ENCODE results near the gene KDM4B.
"Not testable (repeated sequence)": the region's sequence is repeated elsewhere in the genome, so short reads cannot be mapped to it uniquely, and the experiment has no call there.

KDM4B gene

DNA sequence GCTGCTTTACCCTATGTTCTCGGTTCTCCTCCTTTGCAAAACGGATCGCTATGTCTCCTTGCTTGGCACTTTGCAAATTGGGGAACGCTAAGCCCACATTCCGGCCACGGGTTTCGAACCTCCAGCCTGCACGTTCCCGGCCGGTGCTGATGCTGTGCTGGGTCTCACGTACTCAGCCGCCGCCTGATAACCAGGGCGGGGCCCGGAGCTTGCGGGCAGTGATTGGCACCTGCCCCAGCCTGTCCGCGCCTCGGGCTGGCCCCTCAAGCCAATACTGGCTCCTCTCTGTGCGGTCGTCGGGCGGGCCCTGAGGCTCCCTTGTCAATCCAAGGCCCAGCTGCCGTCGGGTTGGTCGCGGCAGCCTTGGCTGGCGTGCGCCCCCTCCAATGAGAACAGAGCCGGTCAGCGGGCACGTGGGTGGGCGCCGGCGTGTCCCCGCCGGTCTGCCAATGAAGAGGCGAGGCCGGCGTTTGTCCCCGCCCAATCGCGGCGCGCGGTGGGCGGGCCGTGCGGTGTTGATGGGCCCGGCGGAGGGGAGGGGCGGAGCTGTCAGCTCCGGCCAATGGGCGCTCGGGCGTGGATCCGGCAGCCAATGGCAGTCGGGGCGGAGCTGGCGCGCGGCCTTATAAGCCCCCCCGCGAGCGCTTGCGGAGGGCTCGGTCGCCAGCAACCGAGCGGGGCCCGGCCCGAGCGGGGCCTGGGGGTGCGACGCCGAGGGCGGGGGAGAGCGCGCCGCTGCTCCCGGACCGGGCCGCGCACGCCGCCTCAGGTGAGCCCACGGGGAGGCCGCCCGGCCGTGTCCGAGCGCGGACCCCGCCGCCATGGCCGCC is at the start of gene KDM4B:
Gene KDM4B, plus strand, starts transcription at position 652 of the 830 bp plus-strand sequence. CDS start 63,778 bp downstream, outside the sequence.
- peak; percentile 97 for ATAC-seq
- DNase-seq = peak; percentile 99

DNA sequence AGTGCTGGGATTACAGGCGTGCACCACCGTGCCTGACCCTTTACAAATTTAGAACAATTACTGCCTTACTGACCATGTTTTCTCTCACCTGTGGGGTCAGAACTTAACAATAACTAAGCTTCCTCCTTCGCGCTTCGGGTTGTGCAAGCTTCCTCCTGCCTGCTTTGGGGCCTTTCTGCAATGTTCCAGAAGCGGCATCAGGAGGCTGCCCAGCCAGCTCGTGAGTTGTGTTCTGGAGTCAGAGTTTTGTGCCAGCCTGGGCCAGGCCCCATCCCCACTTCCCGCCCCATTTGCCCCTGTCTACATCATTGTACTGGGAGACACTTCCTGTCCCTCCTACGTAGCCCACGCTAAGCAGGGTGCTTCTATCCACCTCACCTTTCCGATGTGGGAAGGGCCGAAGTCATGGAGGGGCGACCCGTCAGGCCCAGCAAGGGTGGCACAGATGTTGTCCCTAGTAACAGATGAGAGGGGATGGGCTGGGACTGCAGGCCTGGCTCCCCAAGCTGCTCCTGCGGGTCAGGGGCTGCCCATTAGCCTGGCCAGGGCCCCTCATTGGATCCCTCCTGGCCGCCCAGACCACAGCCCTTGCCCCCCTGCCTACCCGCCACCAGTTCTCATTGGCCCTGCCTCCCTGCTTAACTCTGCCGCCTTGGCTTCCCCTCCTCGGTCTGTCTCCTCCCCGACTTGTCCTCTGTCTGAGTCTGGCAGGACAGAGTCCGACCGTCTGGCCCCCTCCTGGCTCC is 46.2 kb upstream of the KDM4B start:
- DNase-seq (no peak), ATAC-seq (peak; percentile 25)

DNA sequence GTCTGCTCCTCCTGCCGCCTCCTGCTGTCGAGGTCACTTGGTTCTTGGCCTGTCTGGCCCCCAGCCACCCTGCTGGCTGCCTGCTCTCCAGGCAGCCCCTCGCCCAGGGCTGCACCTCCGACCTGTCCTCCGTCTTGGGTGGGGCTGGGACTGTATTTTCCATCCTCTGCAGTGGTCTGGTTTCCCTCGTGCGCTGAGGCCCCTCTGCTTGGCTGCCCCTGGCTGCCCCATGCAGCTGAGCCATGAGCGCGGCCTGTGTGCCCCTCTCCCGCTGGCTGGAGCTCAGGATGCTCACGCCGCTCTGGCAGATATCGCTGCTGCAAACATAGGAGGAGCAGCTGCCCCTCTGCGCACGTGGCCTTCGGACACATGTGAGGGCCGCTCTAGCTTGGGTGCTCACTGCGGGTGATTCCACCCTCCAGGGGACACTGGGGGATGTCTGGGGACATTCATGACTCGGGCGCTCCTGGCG is 45.6 kb upstream of the KDM4B start:
- DNase-seq = no peak
- ATAC-seq = no peak

DNA sequence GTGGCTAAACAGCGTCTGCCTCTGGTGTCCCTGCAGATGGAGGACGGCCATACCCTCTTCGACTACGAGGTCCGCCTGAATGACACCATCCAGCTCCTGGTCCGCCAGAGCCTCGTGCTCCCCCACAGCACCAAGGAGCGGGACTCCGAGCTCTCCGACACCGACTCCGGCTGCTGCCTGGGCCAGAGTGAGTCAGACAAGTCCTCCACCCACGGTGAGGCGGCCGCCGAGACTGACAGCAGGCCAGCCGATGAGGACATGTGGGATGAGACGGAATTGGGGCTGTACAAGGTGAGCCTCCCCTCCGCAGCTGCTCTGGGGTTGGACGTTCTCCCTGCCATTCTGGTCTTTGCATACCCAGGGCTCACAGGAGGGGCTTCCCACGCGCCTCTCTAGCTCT is 39.7 kb upstream of the KDM4B start:
- ATAC-seq = no peak

DNA sequence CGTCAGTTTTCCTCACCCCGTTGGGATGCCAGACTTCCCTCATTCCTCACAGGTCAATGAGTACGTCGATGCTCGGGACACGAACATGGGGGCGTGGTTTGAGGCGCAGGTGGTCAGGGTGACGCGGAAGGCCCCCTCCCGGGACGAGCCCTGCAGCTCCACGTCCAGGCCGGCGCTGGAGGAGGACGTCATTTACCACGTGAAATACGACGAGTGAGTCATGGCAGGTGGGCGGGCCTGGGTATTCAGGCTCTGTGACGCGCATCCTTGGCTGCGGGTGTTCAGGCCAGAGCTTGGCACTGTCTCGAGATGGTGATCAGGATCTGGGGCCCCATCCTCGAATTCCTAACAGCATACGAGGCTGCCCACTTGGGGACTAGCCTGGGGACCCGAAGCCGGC is 38.2 kb upstream of the KDM4B start:
- DNase-seq = peak; percentile 21
- ATAC-seq = no peak

More for the DNA sequence above, 39.7 kb upstream of the KDM4B start:
- DNase-seq = no peak

DNA sequence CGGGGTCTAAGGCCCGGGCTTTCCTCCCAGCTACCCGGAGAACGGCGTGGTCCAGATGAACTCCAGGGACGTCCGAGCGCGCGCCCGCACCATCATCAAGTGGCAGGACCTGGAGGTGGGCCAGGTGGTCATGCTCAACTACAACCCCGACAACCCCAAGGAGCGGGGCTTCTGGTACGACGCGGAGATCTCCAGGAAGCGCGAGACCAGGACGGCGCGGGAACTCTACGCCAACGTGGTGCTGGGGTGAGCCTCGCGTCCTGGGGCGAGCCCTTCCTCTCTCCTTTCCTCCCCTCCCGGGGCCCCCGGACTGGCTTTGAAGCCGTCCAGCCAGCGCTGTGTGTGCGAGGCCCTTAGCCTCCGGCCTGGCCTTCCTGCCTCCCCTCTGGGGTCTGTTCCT is 36.2 kb upstream of the KDM4B start:
- no peak for ATAC-seq
- no peak for DNase-seq

DNA sequence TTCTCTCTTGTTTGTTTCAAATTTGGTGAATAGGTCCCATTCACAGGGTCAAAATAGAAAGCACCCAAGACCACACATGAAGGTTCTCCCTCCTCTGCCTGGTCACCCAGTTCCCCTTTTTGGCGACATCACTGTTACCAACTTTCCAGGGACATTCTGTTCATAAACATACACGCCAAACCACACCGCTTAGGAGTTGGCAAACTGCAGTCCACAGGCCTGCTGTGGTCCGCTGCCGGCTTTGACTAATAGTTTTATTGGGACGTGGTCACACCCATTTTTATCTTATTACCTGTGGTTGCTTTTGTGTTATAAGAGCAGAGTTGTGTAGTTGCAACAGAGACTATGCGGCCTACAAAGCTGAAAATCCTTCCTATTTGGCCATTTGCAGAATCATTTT is 35.4 kb upstream of the KDM4B start:
- ATAC-seq = no peak
- no peak for DNase-seq

DNA sequence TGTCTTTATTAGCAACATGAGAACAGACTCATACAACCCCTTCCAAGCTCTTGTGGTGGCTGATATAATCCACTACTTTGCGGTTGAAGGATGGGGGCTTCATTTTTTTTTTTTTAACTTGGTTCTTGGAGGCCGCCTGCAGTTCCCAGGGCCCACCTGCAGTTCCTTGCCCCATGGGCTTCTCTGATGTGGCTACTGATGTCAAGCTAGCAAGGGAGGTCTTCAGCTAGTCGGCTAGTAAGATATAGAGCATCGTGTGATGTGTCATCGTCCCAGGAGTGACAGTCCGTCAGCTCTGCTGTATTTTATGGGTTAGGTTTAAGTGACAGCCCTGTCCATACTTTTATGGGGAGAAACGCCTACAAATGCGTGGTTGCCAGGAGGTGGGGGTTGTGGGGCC is 33.5 kb upstream of the KDM4B start:
- ATAC-seq (no peak), DNase-seq (no peak)

DNA sequence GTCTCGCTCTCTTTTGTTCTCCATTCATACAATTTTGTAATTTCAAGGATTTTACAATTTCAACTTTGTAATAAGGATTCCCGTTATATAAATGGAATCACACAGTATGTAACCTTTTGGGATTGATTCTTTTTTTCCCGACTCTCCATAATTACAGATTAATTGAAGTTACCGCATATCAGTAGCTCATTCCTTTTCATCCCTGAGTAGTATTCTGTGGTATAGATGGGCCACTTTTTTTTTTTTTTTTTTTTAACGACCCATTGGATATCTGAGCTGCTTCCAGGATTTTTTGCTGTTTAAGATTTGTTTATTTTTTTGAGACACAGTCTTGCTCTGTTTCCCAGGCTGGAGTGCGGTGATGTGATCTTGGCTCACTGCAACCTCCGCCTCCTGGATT is 31.9 kb upstream of the KDM4B start:
- DNase-seq = no peak
- no peak for ATAC-seq

DNA sequence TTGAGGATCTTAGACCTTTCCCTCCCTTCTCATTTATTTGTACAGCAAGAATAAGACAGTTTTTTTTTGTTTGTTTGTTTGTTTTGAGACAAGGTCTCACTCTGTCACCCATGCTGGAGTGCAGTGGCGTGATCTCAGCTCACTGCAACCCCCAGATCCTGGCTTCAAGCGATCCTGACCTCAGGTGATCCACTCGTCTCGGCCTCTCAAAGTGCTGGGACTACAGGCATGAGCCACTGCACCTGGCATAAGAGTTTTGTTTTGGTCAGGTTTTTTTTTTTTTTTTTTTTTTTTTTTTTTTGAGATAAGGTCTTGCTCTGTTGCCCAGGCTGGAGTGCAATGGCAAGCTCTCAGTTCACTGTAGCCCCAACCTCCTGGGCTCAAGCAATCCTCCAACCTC is 30.5 kb upstream of the KDM4B start:
- not testable (repeated sequence) for DNase-seq, ATAC-seq

DNA sequence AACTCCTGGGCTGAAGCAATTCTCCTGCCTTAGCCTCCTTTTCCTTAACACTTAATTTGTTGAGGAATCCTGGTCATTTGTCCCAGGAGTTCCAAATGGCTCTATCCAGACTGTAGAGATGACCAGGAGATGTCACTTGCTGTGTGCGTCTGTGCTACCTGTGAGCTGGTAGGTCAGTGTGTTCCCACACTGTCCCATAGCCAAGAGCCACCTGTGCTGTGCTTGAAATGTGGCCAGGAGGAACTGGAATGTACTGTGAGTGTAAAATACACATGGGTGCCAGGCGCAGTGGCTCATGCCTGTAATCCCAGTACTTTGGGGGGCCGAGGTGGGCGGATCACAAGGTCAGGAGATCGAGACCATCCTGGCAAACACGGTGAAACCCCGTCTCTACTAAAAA is 29.4 kb upstream of the KDM4B start:
- DNase-seq (no peak), ATAC-seq (no peak)

DNA sequence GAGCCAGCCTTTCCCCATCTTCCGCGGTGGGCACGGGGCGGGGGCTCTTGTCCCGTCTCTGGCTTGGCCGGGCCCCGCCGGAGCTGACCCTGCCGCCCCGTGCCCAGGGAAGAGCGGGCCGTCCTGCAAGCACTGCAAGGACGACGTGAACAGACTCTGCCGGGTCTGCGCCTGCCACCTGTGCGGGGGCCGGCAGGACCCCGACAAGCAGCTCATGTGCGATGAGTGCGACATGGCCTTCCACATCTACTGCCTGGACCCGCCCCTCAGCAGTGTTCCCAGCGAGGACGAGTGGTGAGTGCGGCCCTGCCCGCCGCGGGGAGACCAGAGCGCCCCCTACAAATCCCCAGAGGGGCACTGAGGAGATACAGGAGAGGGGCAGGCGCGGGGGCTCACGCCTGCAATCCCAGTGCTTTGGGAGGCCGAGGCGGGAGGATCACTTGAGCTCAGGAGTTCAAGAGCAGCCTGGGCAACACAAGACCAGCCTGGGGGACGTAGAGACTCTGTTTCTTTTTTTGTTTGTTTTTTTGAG is 27.2 kb upstream of the KDM4B start:
- DNase-seq, ATAC-seq: not testable (repeated sequence)

DNA sequence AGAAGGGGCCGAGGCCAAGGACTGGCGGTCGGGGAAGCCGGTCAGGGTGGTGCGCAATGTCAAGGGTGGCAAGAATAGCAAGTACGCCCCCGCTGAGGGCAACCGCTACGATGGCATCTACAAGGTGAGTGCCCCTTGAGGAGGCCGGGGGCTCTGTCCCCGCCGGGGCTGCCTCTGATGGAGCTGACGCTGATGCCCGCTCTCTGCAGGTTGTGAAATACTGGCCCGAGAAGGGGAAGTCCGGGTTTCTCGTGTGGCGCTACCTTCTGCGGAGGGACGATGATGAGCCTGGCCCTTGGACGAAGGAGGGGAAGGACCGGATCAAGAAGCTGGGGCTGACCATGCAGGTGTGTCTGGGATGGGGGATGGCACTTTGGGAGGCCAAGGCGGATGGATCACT is 18.3 kb upstream of the KDM4B start:
- not testable (repeated sequence) for ATAC-seq, DNase-seq

DNA sequence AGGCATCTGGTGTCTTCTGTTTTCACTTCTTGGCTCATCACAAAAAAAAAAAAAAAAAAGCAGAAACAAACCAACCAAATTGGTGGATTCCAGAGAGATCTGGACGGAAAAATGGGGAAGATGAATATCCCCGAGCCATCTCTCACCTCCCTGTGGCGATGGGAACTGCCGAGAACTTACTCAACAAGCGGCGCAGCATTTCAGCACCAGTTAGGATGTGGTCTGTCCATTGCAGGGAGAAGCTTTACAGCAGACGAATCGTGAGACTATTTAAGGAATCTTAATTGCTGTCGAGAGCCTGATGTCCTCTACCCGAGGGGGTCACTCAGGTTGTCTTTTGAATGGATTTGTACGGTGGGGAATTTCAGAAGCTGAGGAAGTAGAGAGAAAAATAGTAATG is 17.3 kb upstream of the KDM4B start:
- DNase-seq (no peak), ATAC-seq (no peak)

DNA sequence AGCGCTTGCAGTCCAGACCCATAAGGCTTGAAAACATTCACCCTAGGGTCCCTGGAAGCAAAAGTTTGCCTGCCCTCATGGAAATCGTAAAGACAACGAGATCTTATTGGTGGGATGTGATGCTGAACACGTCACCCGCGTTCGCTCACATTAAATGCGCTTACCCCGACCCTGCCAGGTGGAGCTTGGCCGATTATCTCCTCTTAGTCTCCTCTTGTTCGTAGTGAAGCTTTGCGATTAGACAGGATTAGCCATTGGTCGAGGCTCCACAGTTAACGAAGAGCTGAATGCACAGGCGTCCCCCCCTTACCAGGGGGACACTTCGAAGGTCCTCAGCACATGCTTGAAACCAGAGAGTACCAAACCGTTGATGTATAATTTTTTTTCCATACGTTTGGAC is 16.0 kb upstream of the KDM4B start:
- ATAC-seq (no peak), DNase-seq (no peak)

DNA sequence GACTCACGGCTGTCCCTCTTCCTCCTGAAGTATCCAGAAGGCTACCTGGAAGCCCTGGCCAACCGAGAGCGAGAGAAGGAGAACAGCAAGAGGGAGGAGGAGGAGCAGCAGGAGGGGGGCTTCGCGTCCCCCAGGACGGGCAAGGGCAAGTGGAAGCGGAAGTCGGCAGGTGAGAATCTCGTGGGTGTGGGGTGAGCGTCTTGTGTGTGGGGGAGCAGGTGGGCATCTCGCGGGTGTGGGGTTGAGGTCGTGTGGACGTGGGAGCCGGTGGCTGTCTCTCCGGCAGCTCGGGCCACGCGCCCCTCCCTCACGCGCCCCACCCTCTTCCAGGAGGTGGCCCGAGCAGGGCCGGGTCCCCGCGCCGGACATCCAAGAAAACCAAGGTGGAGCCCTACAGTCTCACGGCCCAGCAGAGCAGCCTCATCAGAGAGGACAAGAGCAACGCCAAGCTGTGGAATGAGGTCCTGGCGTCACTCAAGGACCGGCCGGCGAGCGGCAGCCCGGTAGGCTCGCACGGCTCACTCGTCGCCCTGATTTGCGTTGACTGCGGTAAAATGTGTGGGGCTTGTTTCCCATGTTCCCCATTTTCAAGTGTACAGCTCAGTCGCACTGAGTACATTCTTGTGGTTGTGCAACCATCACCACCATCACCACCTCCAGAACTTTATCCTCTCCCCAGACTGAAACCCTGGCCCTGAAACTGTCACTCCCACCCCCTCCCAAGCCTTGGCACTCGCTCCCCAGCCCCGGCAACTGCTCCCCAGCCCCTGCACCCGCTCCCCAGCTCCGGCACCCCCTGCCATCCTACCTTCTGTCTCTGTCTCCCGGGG is 14.4 kb upstream of the KDM4B start:
- DNase-seq, ATAC-seq: not testable (repeated sequence)

DNA sequence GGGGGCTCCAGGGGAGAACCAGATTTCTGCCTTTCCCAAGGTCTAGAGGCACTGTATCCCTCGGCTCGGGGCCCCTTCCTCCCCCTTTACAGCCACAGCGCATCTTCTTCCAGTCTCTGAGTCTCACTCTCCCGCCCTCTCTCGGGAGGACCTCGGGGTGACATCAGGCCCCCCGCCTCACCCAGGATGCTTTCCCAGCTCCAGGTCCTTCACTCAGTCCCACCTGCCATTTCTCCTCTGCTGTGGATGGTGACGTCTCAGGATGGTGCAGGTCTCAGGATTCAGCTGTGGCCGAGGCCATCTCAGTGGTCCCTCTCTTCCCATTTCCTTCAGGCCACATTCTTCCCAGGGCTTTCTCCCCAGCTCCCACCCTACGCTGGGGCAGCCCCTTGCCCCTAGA is 13.6 kb upstream of the KDM4B start:
- ATAC-seq = no peak
- no peak for DNase-seq

DNA sequence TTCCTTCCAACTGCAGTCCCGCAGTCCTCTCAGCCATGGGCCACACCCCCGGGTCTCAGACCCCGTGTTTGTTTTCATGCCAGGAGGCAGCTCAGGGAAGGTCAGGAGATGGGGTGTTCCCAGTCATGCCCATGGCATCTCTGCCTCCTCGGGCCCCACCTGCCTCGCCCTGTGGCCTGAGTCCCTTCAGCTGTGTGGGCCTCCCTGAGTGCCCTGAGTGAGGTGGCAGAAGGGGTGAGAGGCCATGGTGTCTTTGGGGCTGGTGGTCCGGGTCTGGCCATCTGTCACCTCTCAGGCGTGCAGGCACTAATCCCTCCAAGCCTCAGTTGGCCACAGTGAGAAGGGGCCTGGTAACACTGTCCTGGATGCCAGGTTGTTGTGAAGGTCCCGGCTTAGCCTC is 10.9 kb upstream of the KDM4B start:
- ATAC-seq = no peak
- no peak for DNase-seq

DNA sequence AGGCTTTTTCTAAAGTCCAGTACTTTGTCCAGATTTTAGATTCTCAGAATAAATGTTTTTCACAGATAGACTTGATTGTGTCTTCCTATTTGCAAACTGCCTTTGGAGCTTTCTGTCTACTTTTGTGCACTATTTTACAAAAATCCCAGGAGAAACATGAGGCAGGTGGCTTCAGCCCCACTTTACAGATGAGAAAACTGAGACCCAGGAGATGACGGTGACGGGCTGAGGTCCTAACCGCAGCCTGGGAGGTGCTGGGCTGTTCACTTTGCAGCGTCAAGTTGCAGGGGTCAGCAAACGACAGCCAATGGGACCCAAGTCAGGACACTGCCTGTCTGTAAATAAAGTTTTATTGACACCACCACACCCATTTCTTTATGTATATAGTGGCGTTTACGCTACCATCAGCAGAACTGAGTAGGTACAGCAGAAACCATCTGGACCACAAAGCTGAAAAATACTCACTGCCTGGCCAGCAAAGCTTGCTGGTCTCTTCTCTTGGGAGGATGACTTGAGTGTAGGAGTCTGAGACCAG is 6.8 kb upstream of the KDM4B start:
- no peak for ATAC-seq
- no peak for DNase-seq

DNA sequence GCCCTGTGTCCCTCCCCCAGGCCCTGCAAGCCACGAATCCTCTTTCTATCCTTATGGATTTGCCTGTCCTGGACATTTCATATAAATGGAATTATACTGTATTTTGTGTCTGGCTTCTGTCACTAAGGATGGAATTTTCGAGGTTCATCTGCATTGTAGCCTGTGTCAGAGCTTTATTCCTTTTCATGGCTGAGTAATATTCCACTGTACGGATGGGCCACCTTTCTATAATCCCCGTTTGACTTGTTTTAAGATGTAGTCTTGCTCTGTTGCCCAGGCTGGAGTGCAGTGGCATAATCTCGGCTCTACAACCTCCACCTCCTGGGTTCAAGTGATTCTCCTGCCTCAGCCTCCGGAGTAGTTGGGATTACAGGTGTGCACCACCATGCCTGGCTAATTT is 3.9 kb upstream of the KDM4B start:
- DNase-seq = no peak
- no peak for ATAC-seq

DNA sequence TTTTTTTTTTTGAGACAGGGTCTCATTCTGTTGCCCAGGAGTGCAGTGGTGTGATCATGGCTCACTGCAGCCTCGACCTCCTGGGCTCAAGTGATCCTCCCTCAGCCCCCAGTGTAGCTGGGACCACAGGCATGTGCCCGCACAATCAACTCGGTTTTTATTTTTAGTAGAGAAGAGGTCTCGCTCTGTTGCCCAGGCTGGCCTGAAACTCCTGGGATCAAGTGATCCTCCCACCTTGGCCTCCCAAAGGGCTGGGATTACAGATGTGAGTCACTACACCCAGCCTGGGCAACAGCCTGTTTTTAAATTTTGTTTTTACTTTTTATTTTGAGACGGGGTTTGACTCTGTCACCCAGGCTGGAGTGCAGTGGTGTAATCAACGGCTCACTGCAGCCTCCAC is 2.3 kb upstream of the KDM4B start:
- DNase-seq (no peak), ATAC-seq (no peak)

Data from stimulated activated naive CD8-positive, alpha-beta T cell treated with anti-CD3 and anti-CD28 coated beads, Interleukin-15, Interleukin-2, amounts not matched to agents 100 U/mL and 50 U/mL, for 24 hours (primary cell).